PC-3 (cell line): ENCODE measurements around the gene ZKSCAN4.

Experiments used
- CTCF ChIP-seq: fragments of 300-600 bp; sonication (generic); conservative IDR thresholded peaks from 2 replicates; pipeline ENCODE4 v1.5.1; 2017; ENCODE audit warnings: antibody characterized with exemption, low read depth, mild to moderate bottlenecking, low read length
- EZH2 ChIP-seq: fragments of 300-600 bp; sonication (generic); IDR thresholded peaks from one replicate; pipeline ENCODE4 v1.6.1; 2017; ENCODE audit warnings: antibody characterized with exemption, mild to moderate bottlenecking, low read length; ENCODE audit not compliant: unreplicated experiment
- EZH2phosphoT487 ChIP-seq: fragments of 300-600 bp; sonication (generic); IDR thresholded peaks from 2 replicates; pipeline ENCODE4 v1.6.1; 2018; ENCODE audit warnings: mild to moderate bottlenecking, antibody characterized with exemption, low read length, borderline replicate concordance

DNA sequence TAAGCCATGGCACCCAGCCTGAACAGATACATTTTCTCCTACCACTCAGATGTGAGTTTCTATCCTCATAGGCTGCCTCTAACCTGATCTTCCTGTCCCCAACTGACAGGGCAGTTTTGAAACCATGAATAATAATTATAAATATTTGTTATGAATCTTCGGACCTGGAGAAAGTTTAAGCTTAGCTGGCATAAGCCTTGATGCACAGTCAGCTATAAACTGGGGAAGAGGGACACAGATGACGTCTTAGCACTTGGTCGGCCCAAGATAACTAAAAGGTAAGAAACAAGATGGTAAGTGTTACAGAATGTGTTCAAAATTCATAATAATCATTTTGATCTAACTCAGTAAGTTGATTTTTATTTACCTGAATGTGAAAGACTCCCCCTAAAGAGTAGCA is 8.1 kb downstream of the ZKSCAN4 start:
- TF ChIP-seq CTCF, result no peak
- TF ChIP-seq EZH2phosphoT487, result no peak
- TF ChIP-seq EZH2, result no peak
